Measurements from ENCODE around the gene PPARG. TPM values are rescaled to one million over a fixed set of nuclear protein-coding genes. Genes with fewer than 3 reads are reported as not detected.

PPARG gene
- total RNA-seq, 1 donor = 1.9 TPM

DNA sequence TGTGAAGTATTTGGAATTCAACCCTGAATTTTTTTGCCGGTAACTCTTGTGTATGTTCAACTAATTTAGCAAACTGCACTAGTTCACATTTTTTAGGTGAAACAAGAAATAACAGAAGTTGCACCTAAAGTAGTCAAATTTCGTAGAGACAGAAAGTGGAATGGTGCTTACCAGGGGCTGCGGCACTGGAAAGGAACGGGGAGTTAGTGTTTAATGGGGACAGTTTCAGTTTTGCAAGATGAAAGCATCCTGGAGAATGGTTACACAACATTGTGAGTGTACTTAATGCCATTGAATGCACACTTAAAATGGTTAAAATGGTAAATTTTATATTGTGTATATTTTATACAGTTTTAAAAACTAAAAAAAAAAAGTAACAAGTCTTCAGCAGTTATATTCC is 27.4 kb downstream of the PPARG start:
- no peak overlapping the region for H3K4me3 ChIP-seq (ENCODE audit: low read length)
- H3K27me3 ChIP-seq (ENCODE audit: insufficient read depth, low read length) = peaks cover 2% of the 10 kb centered on the region
- H3K4me1 ChIP-seq (ENCODE audit: insufficient read depth, low read length) = peaks cover 4% of the 10 kb centered on the region
- no peaks in the 10 kb centered on the region for H3K9me3 ChIP-seq (ENCODE audit: low read depth, low read length)

- no peak overlapping the region for H3K4me3 ChIP-seq (ENCODE audit: low read length)
- H3K9me3 ChIP-seq (ENCODE audit: low read depth, low read length) = no peaks in the 10 kb centered on the region
- H3K4me1 ChIP-seq (ENCODE audit: insufficient read depth, low read length) = peaks cover 4% of the 10 kb centered on the region
- peaks cover 2% of the 10 kb centered on the region for H3K27me3 ChIP-seq (ENCODE audit: insufficient read depth, low read length)
Observed at GRCh38 chr3:12316729-12317351, 28.0 kb downstream of the PPARG start.

GRCh38 chr3:12317914-12318313 is 29.0 kb downstream of the PPARG start:
- H3K9me3 ChIP-seq (ENCODE audit: low read depth, low read length) = no peaks in the 10 kb centered on the region
- peaks cover under 1% of the 10 kb centered on the region for H3K27me3 ChIP-seq (ENCODE audit: insufficient read depth, low read length)
- H3K4me1 ChIP-seq (ENCODE audit: insufficient read depth, low read length) = peaks cover 8% of the 10 kb centered on the region
- H3K4me3 ChIP-seq (ENCODE audit: low read length) = no peak overlapping the region

DNA sequence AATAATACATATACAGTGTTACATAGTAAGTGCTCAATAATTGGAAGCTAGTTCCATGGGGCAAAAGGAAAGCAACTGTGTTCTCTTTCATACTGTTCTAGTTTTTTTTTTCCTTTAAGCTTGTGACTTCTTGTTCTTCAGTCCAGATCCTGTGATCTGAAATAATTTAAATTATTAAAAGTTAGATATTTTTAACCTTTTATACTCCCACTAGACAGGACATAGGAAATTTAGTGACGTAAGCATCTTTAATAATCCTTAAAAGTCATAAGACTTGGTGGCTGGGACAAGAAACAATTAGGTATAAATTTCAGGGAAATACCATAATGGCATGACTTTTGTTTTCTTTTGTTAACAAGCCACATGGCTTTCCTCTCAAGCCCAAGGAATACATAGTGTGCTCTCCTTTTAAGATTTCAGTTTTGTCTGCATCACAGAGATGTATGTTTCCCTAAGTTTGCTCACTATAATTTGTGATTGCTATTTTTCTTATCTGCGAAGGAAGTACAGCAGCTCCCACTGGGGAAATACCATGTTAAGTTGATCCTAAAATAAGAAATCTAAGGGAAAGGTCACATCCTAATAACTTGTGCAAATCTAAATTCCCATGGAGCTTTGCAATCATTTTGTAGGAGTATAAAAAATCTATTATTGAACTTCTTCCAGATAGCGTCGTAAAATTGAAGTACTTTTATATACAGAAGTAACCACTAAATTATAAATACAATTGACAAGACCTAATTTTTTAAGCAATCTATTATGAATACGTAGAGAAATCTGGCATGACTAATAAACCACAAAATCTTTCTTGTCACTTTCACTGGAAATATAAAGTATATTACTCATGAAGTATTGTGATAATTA is 30.1 kb downstream of the PPARG start:
- H3K4me1 ChIP-seq (ENCODE audit: insufficient read depth, low read length) = peaks cover 19% of the 10 kb centered on the region
- no peaks in the 10 kb centered on the region for H3K27me3 ChIP-seq (ENCODE audit: insufficient read depth, low read length)
- no peaks in the 10 kb centered on the region for H3K9me3 ChIP-seq (ENCODE audit: low read depth, low read length)
- H3K4me3 ChIP-seq (ENCODE audit: low read length) = no peak overlapping the region

DNA sequence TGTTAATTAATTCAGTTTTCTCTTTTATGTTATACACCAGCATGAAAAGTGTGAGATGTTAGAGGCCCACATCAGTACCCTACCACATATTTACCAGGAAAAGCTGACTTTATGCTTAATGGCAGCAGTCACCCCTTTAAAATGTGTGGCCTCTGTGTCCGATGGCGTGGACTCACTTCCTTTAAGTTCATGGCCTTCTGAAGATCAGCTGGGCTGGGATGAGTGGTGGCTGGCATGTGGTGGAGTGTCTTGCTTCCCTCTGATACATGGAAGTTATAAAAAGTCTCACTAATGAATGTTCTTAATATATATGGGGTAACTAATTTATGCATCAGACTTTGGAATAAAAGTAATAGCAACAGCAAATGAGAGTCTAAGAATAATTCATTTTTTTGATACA is 32.1 kb downstream of the PPARG start:
- no peaks in the 10 kb centered on the region for H3K9me3 ChIP-seq (ENCODE audit: low read depth, low read length)
- no peaks in the 10 kb centered on the region for H3K27me3 ChIP-seq (ENCODE audit: insufficient read depth, low read length)
- H3K4me1 ChIP-seq (ENCODE audit: insufficient read depth, low read length) = peaks cover 32% of the 10 kb centered on the region
- no peak overlapping the region for H3K4me3 ChIP-seq (ENCODE audit: low read length)

- Histone ChIP-seq H3K4me1 (ENCODE audit: insufficient read depth, low read length) (peaks cover 37% of the 10 kb centered on the region), H3K4me3 (ENCODE audit: low read length) (no peak overlapping the region), H3K9me3 (ENCODE audit: low read depth, low read length) (no peaks in the 10 kb centered on the region), H3K27me3 (ENCODE audit: insufficient read depth, low read length) (no peaks in the 10 kb centered on the region)
Observed at GRCh38 chr3:12323237-12323636, 34.4 kb downstream of the PPARG start.

GRCh38 chr3:12325586-12326515 is 37.0 kb downstream of the PPARG start:
- Histone ChIP-seq H3K4me1 (ENCODE audit: insufficient read depth, low read length) (peaks cover 45% of the 10 kb centered on the region), H3K27me3 (ENCODE audit: insufficient read depth, low read length) (no peaks in the 10 kb centered on the region), H3K4me3 (ENCODE audit: low read length) (no peak overlapping the region), H3K9me3 (ENCODE audit: low read depth, low read length) (no peaks in the 10 kb centered on the region)

DNA sequence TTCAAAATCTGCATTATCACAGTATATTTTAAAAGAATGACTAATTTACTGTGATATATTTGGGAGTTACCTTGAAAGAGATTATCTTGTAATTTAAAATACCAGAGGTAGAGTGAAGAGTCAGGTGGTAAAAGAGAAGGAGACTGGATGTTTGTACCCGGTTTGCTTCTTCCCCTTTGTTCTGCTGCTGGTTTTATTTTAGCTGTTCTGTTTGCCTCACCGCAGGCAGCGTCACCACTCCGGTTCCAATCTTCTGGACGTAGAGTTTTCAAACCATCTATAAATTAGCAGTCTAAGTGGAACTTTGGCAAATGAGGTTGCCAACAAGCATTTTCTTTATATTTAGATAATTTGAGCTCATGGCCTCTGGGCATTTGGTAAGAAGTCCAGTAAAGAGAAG is 38.2 kb downstream of the PPARG start:
- Histone ChIP-seq H3K27me3 (ENCODE audit: insufficient read depth, low read length) (no peaks in the 10 kb centered on the region), H3K4me1 (ENCODE audit: insufficient read depth, low read length) (peaks cover 45% of the 10 kb centered on the region), H3K4me3 (ENCODE audit: low read length) (no peak overlapping the region), H3K9me3 (ENCODE audit: low read depth, low read length) (no peaks in the 10 kb centered on the region)

DNA sequence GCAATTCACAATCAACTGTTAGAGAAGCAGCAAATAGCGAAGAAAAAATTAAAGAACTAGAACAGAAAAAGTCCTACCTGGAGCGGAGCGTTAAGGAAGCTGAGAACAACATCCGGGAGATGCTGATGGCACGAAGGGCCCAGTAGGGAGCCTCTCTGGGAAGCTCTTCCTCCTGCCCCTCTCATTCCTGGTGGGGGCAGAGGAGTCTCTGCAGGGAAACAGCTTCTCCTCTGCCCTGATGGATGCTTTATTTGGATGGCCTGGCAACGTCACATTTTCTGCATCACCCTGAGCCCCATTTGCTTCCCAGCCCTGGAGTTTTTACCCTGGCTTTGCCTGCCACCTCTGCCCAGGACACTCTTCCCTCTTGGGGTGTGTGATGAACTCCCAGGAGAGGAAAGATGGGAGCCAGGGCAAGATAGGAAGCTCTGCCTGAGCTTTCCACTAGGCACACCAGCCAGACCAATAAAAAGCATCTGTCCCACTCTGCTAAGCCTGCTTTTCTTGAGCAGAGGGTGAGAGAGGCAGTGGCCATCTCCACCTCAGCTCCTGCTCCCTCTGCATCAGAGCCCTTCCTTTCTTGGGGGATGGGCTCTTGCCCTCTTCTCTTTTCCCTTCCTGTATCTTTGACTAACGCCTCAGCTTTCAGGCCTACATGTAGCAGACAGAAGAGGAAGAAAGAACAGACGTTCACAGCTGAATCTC is 39.4 kb downstream of the PPARG start:
- H3K4me3 ChIP-seq (ENCODE audit: low read length) = no peak overlapping the region
- no peaks in the 10 kb centered on the region for H3K27me3 ChIP-seq (ENCODE audit: insufficient read depth, low read length)
- no peaks in the 10 kb centered on the region for H3K9me3 ChIP-seq (ENCODE audit: low read depth, low read length)
- H3K4me1 ChIP-seq (ENCODE audit: insufficient read depth, low read length) = peaks cover 37% of the 10 kb centered on the region

- H3K4me1 ChIP-seq (ENCODE audit: insufficient read depth, low read length) = peaks cover 31% of the 10 kb centered on the region
Observed at GRCh38 chr3:12328837-12329462, 40.1 kb downstream of the PPARG start.

GRCh38 chr3:12334786-12335185 is 45.9 kb downstream of the PPARG start:
- peaks cover 6% of the 10 kb centered on the region for H3K4me1 ChIP-seq (ENCODE audit: insufficient read depth, low read length)
- no peaks in the 10 kb centered on the region for H3K27me3 ChIP-seq (ENCODE audit: insufficient read depth, low read length)
- no peaks in the 10 kb centered on the region for H3K9me3 ChIP-seq (ENCODE audit: low read depth, low read length)
- no peak overlapping the region for H3K4me3 ChIP-seq (ENCODE audit: low read length)

More at GRCh38 chr3:12328837-12329462, 40.1 kb downstream of the PPARG start:
- Histone ChIP-seq H3K4me3 (ENCODE audit: low read length) (no peak overlapping the region), H3K9me3 (ENCODE audit: low read depth, low read length) (no peaks in the 10 kb centered on the region), H3K27me3 (ENCODE audit: insufficient read depth, low read length) (no peaks in the 10 kb centered on the region)

- no peak overlapping the region for H3K4me3 ChIP-seq (ENCODE audit: low read length)
- H3K4me1 ChIP-seq (ENCODE audit: insufficient read depth, low read length) = peaks cover 6% of the 10 kb centered on the region
- no peaks in the 10 kb centered on the region for H3K27me3 ChIP-seq (ENCODE audit: insufficient read depth, low read length)
- H3K9me3 ChIP-seq (ENCODE audit: low read depth, low read length) = no peaks in the 10 kb centered on the region
Observed at GRCh38 chr3:12335421-12335820, 46.6 kb downstream of the PPARG start.

- Histone ChIP-seq H3K27me3 (ENCODE audit: insufficient read depth, low read length) (no peaks in the 10 kb centered on the region), H3K4me3 (ENCODE audit: low read length) (no peak overlapping the region), H3K4me1 (ENCODE audit: insufficient read depth, low read length) (peaks cover 6% of the 10 kb centered on the region), H3K9me3 (ENCODE audit: low read depth, low read length) (no peaks in the 10 kb centered on the region)
Observed at GRCh38 chr3:12336099-12336498, 47.2 kb downstream of the PPARG start.
